H1 (cell line): Measurements from ENCODE around the gene TOMT. TPM values are rescaled to one million over a fixed set of nuclear protein-coding genes. Genes with fewer than 3 reads are reported as not detected.

Experiments used
- EP300 ChIP-seq, 2 experiments: IDR thresholded peaks; 1 replicate in 1 of 2; 2 replicates in 1 of 2; pipeline ENCODE4 v1.6.1; 2011 to 2012; ENCODE audit warnings: low read depth in 2 of 2, low read length in 2 of 2, mild to moderate bottlenecking in 2 of 2, borderline replicate concordance in 1 of 2, inconsistent platforms in 1 of 2, moderate library complexity in 1 of 2
- POLR2AphosphoS5 ChIP-seq: IDR thresholded peaks from 2 replicates; pipeline ENCODE4 v1.6.1; 2011; ENCODE audit warnings: low read depth, low read length
- polyA plus RNA-seq, 7 experiments: library from polyadenylated mRNA; depleted of rRNA in 3 of 7; stranded (reverse) in 5 of 7; unstranded in 2 of 7; fragments of >200 nt in 5 of 7; fragments of 200-250 nt in 2 of 7; gene quantifications; 1 replicate in 5 of 7; 2 replicates in 1 of 7; 4 replicates in 1 of 7; pipeline versions ENCODE4 v1.2.1 to v1.2.3, GENCODE V29; 2011 to 2013; ENCODE audit warnings: missing spikeins in 2 of 7, mixed read lengths in 2 of 7
- total RNA-seq: library from RNA; stranded (reverse); fragmentation: NEBNext Ultra II Directional; extraction: Animal tissue kit (Norgen Biotek cat#: 25700); gene quantifications from 2 replicates; pipeline ENCODE4 v1.2.1, GENCODE V29; 2021
- TF ChIP-seq, protein P1 (sequence below), 3 experiments: IDR thresholded peaks; 1 replicate in 2 of 3; 2 replicates in 1 of 3; pipeline versions ENCODE4 v1.5.1 to v1.6.1; 2011; ENCODE audit warnings: low read length in 3 of 3, mild to moderate bottlenecking in 3 of 3, inconsistent platforms in 2 of 3, low read depth in 1 of 3, moderate library complexity in 1 of 3; ENCODE audit not compliant: insufficient read depth in 1 of 3; ENCODE audit errors: control extremely low read depth in 1 of 3

TOMT gene
- total and polyA plus RNA-seq, 2 of the 8 experiments (the other 6 are each of a cell fraction or from before 2014, with no cell fraction given) = 0.11 TPM; not detected in 1

- TF ChIP-seq, protein P1, sequence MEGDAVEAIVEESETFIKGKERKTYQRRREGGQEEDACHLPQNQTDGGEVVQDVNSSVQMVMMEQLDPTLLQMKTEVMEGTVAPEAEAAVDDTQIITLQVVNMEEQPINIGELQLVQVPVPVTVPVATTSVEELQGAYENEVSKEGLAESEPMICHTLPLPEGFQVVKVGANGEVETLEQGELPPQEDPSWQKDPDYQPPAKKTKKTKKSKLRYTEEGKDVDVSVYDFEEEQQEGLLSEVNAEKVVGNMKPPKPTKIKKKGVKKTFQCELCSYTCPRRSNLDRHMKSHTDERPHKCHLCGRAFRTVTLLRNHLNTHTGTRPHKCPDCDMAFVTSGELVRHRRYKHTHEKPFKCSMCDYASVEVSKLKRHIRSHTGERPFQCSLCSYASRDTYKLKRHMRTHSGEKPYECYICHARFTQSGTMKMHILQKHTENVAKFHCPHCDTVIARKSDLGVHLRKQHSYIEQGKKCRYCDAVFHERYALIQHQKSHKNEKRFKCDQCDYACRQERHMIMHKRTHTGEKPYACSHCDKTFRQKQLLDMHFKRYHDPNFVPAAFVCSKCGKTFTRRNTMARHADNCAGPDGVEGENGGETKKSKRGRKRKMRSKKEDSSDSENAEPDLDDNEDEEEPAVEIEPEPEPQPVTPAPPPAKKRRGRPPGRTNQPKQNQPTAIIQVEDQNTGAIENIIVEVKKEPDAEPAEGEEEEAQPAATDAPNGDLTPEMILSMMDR (IDR thresholded peaks at IDR 0.05; ENCODE audit: control extremely low read depth in 1 of 3, insufficient read depth in 1 of 3, low read depth in 1 of 3, low read length in 3 of 3) = no peak
- TF ChIP-seq POLR2AphosphoS5 (no peak), EP300 (IDR thresholded peaks at IDR 0.05; ENCODE audit: borderline replicate concordance in 1 of 2, low read depth in 2 of 2, low read length in 2 of 2) (no peak)
Measured at GRCh38 chr11:72138821-72139390, 33.2 kb downstream of the TOMT start (continued).
